ENCODE data around the gene ERLEC1.

ERLEC1 gene, protein sequence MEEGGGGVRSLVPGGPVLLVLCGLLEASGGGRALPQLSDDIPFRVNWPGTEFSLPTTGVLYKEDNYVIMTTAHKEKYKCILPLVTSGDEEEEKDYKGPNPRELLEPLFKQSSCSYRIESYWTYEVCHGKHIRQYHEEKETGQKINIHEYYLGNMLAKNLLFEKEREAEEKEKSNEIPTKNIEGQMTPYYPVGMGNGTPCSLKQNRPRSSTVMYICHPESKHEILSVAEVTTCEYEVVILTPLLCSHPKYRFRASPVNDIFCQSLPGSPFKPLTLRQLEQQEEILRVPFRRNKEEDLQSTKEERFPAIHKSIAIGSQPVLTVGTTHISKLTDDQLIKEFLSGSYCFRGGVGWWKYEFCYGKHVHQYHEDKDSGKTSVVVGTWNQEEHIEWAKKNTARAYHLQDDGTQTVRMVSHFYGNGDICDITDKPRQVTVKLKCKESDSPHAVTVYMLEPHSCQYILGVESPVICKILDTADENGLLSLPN

DNA sequence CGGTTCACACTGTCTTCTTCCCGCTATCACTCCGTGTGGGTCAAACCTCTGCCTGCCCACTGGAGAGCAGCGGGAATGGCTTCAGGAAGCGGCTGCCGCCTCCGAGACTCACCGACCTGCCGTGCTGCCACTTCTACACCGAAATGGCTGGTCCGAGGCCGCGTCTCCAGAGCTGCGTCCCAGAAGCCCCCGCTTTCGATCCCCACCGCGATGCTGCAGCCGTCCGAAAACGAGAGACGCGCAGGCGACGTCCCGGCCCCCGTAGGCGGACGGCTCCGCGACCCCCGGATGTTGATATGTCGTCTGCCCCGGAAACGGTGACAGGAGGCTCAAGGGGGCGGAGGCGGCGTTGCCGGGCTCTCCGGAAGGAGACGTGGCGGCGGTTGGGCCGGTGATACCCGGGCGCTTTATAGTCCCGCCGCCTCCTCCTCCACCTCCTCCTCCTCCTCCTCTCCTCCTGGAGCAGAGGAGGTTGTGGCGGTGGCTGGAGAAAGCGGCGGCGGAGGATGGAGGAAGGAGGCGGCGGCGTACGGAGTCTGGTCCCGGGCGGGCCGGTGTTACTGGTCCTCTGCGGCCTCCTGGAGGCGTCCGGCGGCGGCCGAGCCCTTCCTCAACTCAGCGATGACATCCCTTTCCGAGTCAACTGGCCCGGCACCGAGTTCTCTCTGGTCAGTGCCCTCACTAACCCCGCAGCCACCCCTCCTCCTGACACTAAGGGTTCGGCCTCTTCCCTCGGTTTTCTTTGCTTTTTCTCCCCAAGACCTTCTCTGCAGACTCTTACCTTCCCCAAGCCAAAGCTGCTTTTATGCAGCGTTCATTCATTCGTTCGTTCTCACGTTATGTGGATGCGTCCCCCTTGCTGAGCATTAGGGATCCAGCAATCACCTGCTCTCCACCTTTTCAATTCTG, at the start of gene ERLEC1, which contains the start of gene ASB3:
TSS of gene ERLEC1 (plus strand) at position 340 of the 909 bp plus-strand sequence. CDS start at position 507, 167 bp downstream.
TSS of gene ASB3 (minus strand) at position 249 of the 909 bp plus-strand sequence. CDS start 21,381 bp downstream, outside the sequence.
- H3K27me3 ChIP-seq (ENCODE audit: control insufficient read depth in 1 of 2, insufficient read depth in 2 of 2, low read length in 2 of 2): no peaks in the 10 kb centered on the region
- no peaks in the 10 kb centered on the region for H3K36me3 ChIP-seq (ENCODE audit: control insufficient read depth in 2 of 2, insufficient read depth in 2 of 2, low read length in 2 of 2)
- peak within 1 kb of the TSS; percentile 92 to 96 for H3K9ac ChIP-seq (ENCODE audit: low read length in 2 of 2)
- H3K4me3 ChIP-seq (ENCODE audit: low read length in 2 of 2): peak within 1 kb of the TSS; percentile 99
- peak within 1 kb of the TSS; percentile 76 for H3K27ac ChIP-seq (ENCODE audit: low read length)
- H3K4me1 ChIP-seq (ENCODE audit: control insufficient read depth, insufficient read depth, low read length): peaks cover 23% of the 10 kb centered on the region
- no peaks in the 10 kb centered on the region for H3K9me3 ChIP-seq (ENCODE audit: control insufficient read depth in 2 of 2, low read length in 2 of 2)

DNA sequence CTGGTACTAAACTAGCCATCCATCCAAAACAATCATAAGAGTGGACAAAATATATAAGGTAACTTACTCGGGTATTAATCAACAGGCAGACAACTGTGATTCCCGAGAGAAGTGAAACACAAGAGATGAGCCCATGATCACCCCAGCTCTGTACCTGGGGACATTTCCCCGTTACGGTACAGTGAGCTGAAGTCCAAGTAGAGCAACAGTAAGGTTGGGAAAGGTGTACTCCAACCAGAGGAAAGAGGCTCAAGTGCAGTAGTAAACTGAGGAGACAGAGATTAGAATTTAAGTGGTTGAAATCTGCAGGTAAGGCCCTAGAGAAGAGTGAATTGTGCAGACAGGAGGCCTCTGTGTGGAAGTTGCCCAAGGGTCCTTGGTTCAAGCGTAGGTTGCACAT, 49.8 kb upstream of the ERLEC1 start:
- Histone ChIP-seq H3K4me1 (ENCODE audit: control insufficient read depth, insufficient read depth, low read length) (no peaks in the 10 kb centered on the region), H3K9ac (ENCODE audit: low read length in 2 of 2) (no peak overlapping the region), H3K36me3 (ENCODE audit: control insufficient read depth in 2 of 2, insufficient read depth in 2 of 2, low read length in 2 of 2) (no peaks in the 10 kb centered on the region), H3K27me3 (ENCODE audit: control insufficient read depth in 1 of 2, insufficient read depth in 2 of 2, low read length in 2 of 2) (no peaks in the 10 kb centered on the region), H3K4me3 (ENCODE audit: low read length in 2 of 2) (no peak overlapping the region), H3K27ac (ENCODE audit: low read length) (no peak overlapping the region), H3K9me3 (ENCODE audit: control insufficient read depth in 2 of 2, low read length in 2 of 2) (no peaks in the 10 kb centered on the region)

DNA sequence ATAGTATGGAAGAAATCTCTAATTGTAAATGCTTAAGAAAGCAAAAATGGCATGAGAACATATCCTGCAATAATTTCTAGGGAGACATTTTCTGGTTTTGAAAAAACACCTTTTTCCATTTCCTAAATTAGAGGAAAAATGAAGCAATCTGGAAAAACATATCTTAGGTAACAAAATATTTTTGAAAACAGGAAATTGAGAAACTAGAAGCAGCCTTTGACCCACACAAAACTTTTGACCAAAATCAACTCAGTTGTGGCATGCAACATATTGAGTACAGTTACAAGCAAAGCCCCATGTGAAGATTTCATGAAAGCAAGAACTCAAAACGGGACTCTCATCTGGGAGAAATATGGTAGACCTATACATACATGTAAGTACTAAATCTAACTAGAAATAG, 47.8 kb upstream of the ERLEC1 start:
- H3K9me3 ChIP-seq (ENCODE audit: control insufficient read depth in 2 of 2, low read length in 2 of 2): no peaks in the 10 kb centered on the region
- no peaks in the 10 kb centered on the region for H3K4me1 ChIP-seq (ENCODE audit: control insufficient read depth, insufficient read depth, low read length)
- H3K27me3 ChIP-seq (ENCODE audit: control insufficient read depth in 1 of 2, insufficient read depth in 2 of 2, low read length in 2 of 2): no peaks in the 10 kb centered on the region
- H3K9ac ChIP-seq (ENCODE audit: low read length in 2 of 2): no peak overlapping the region
- H3K36me3 ChIP-seq (ENCODE audit: control insufficient read depth in 2 of 2, insufficient read depth in 2 of 2, low read length in 2 of 2): no peaks in the 10 kb centered on the region
- H3K4me3 ChIP-seq (ENCODE audit: low read length in 2 of 2): no peak overlapping the region
- no peak overlapping the region for H3K27ac ChIP-seq (ENCODE audit: low read length)

DNA sequence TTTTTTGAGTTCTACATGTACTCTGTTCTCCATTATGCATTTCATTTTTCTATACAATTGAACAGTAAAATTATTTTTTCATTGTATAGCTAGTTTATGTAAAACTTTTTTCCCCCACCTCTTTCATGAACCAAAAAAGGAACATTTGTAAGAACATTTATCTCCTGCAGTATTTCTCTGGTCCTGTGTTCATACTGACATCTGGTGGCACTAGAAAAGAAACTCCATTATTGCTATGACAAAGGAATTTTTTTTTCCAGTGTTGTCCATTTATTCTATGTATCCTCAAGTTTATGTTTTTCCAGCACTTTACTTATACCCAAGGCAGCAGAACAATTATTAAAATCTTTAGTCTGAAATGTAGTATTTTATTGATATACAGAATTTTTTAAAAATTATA, 46.7 kb upstream of the ERLEC1 start:
- no peak overlapping the region for H3K27ac ChIP-seq (ENCODE audit: low read length)
- no peaks in the 10 kb centered on the region for H3K9me3 ChIP-seq (ENCODE audit: control insufficient read depth in 2 of 2, low read length in 2 of 2)
- no peaks in the 10 kb centered on the region for H3K36me3 ChIP-seq (ENCODE audit: control insufficient read depth in 2 of 2, insufficient read depth in 2 of 2, low read length in 2 of 2)
- H3K4me1 ChIP-seq (ENCODE audit: control insufficient read depth, insufficient read depth, low read length): no peaks in the 10 kb centered on the region
- H3K27me3 ChIP-seq (ENCODE audit: control insufficient read depth in 1 of 2, insufficient read depth in 2 of 2, low read length in 2 of 2): no peaks in the 10 kb centered on the region
- H3K9ac ChIP-seq (ENCODE audit: low read length in 2 of 2): no peak overlapping the region
- no peak overlapping the region for H3K4me3 ChIP-seq (ENCODE audit: low read length in 2 of 2)

DNA sequence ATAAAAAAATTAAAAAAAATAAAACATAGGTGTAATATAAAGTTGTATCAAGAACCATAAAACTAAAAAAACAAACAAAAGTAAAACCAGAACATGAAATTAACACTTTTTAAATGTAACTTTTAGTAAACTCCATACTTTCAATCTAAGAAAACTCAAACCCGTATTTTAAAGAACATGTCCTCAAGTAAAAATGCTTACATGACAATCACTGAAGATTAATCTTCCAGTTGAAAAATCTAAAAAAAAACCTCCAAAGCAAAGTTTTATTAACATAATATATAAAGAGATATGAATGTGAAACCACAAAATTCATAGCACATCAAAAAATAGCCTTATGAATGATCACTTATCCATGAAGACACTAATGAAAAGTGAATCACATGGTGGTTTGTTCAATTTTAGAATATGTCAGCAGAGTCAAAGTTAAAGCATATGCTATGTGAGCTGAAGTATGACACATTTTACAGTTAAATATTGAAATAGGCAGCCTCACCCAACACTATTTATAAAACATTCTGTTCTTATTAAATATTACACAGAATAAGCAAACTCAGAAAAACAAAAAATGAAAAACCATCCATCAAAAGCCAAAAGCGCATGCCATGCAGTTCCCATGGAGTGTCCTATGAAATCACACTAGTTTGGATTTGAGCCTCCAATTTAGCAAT, 42.3 kb upstream of the ERLEC1 start:
- Histone ChIP-seq H3K9ac (ENCODE audit: low read length in 2 of 2) (no peak overlapping the region), H3K9me3 (ENCODE audit: control insufficient read depth in 2 of 2, low read length in 2 of 2) (no peaks in the 10 kb centered on the region), H3K27me3 (ENCODE audit: control insufficient read depth in 1 of 2, insufficient read depth in 2 of 2, low read length in 2 of 2) (no peaks in the 10 kb centered on the region), H3K4me3 (ENCODE audit: low read length in 2 of 2) (no peak overlapping the region), H3K36me3 (ENCODE audit: control insufficient read depth in 2 of 2, insufficient read depth in 2 of 2, low read length in 2 of 2) (peaks cover 0 to 2% of the 10 kb centered on the region in 2 donors), H3K4me1 (ENCODE audit: control insufficient read depth, insufficient read depth, low read length) (no peaks in the 10 kb centered on the region), H3K27ac (ENCODE audit: low read length) (no peak overlapping the region)

DNA sequence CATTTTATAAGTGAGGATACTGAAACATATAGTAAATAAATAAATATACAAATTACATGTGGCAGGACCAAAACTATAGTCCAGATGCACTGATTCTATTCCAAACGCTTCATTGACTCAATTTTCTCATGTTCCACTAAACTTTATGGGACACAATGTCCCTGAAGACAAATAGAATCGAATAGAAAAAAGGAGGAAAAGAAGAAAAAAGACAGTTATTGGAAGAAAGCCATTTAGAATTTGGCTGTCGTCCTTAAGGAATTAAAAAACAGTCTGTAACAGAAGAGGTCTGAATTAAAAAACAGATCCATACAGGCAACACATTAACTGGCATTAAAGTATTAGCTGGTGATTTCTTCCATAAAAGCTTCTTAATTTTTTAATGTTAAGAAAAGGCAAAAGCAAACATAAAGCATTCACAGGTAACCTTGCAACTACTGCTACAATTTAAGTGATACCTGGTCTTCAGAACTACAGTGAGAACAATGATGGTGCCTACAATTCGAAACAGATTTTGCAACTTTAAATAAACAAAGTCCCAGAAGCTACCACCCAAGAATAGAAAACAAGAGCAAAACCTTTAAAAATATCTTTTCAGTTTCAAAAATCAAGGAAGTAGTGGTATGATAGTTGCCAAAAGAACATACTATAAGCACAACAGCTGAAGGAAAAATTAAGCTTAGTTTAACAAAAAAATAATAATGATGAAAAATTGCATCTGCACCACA, 36.6 kb upstream of the ERLEC1 start:
- no peaks in the 10 kb centered on the region for H3K9me3 ChIP-seq (ENCODE audit: control insufficient read depth in 2 of 2, low read length in 2 of 2)
- no peaks in the 10 kb centered on the region for H3K4me1 ChIP-seq (ENCODE audit: control insufficient read depth, insufficient read depth, low read length)
- H3K36me3 ChIP-seq (ENCODE audit: control insufficient read depth in 2 of 2, insufficient read depth in 2 of 2, low read length in 2 of 2): peaks cover 0 to 2% of the 10 kb centered on the region in 2 donors
- no peak overlapping the region for H3K9ac ChIP-seq (ENCODE audit: low read length in 2 of 2)
- no peak overlapping the region for H3K4me3 ChIP-seq (ENCODE audit: low read length in 2 of 2)
- H3K27ac ChIP-seq (ENCODE audit: low read length): no peak overlapping the region
- H3K27me3 ChIP-seq (ENCODE audit: control insufficient read depth in 1 of 2, insufficient read depth in 2 of 2, low read length in 2 of 2): no peaks in the 10 kb centered on the region

DNA sequence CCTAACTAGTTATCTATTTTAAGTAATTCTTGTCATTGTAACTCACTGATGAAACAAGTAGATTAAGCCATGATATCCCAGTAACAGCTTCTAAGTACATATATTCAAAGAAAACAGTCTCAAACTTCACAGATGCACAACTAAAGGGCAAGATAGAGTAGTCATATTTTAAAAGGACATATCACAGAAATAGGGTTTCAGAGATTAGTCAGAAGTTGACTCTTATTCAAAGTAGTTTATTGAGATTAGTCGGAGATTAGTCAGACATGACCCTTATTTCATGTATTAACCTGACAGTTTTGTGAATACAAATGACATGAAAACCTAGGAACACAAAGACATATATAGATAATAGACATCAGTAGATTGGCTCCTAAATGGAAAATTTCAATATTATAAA, 35.1 kb upstream of the ERLEC1 start:
- Histone ChIP-seq H3K36me3 (ENCODE audit: control insufficient read depth in 2 of 2, insufficient read depth in 2 of 2, low read length in 2 of 2) (peaks cover 0 to 5% of the 10 kb centered on the region in 2 donors), H3K9ac (ENCODE audit: low read length in 2 of 2) (no peak overlapping the region), H3K27ac (ENCODE audit: low read length) (no peak overlapping the region), H3K4me3 (ENCODE audit: low read length in 2 of 2) (no peak overlapping the region), H3K27me3 (ENCODE audit: control insufficient read depth in 1 of 2, insufficient read depth in 2 of 2, low read length in 2 of 2) (no peaks in the 10 kb centered on the region), H3K9me3 (ENCODE audit: control insufficient read depth in 2 of 2, low read length in 2 of 2) (no peaks in the 10 kb centered on the region), H3K4me1 (ENCODE audit: control insufficient read depth, insufficient read depth, low read length) (no peaks in the 10 kb centered on the region)

DNA sequence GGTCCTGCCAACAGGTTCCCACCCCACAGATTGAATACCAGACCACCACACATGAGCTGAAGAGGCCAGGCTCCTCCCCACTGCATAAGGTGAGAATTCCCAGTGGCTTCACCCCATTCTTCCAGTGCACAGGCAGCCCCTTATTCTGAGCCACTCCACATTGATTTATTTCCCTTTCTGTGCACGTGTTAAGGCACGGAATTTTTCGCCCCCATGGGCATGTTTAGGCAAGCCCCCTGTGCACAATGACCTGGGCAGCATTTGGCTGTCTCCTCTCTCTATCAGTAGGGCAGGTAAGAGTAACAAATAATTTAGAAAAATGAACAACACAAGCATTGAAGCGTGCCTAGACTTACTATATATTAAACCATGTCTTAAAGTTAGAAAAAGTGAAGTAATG, 34.5 kb upstream of the ERLEC1 start:
- H3K4me1 ChIP-seq (ENCODE audit: control insufficient read depth, insufficient read depth, low read length): no peaks in the 10 kb centered on the region
- H3K9ac ChIP-seq (ENCODE audit: low read length in 2 of 2): no peak overlapping the region
- H3K4me3 ChIP-seq (ENCODE audit: low read length in 2 of 2): no peak overlapping the region
- peaks cover 4 to 5% of the 10 kb centered on the region in 2 donors for H3K36me3 ChIP-seq (ENCODE audit: control insufficient read depth in 2 of 2, insufficient read depth in 2 of 2, low read length in 2 of 2)
- H3K9me3 ChIP-seq (ENCODE audit: control insufficient read depth in 2 of 2, low read length in 2 of 2): no peaks in the 10 kb centered on the region
- no peak overlapping the region for H3K27ac ChIP-seq (ENCODE audit: low read length)
- no peaks in the 10 kb centered on the region for H3K27me3 ChIP-seq (ENCODE audit: control insufficient read depth in 1 of 2, insufficient read depth in 2 of 2, low read length in 2 of 2)

DNA sequence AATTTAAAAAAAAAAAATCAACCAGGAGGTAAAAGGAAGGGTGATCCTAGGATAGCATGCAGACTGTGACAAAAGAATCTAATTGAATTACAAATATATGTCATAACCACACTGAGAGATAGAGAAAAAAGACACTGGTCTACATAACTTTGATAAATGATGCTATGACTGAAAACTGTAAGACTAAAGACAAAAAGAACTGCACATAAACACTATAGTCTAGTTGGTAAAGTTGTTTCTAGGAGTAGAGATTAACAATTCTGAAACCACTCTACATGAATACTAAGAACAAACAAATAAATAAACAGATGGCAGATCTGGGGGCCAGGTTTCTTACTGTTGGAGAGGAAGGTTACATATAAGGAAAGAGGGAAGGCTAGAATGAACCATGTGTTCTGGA, 33.8 kb upstream of the ERLEC1 start:
- Histone ChIP-seq H3K36me3 (ENCODE audit: control insufficient read depth in 2 of 2, insufficient read depth in 2 of 2, low read length in 2 of 2) (peaks cover 3 to 6% of the 10 kb centered on the region in 2 donors), H3K4me3 (ENCODE audit: low read length in 2 of 2) (no peak overlapping the region), H3K27ac (ENCODE audit: low read length) (no peak overlapping the region), H3K4me1 (ENCODE audit: control insufficient read depth, insufficient read depth, low read length) (no peaks in the 10 kb centered on the region), H3K27me3 (ENCODE audit: control insufficient read depth in 1 of 2, insufficient read depth in 2 of 2, low read length in 2 of 2) (no peaks in the 10 kb centered on the region), H3K9ac (ENCODE audit: low read length in 2 of 2) (no peak overlapping the region), H3K9me3 (ENCODE audit: control insufficient read depth in 2 of 2, low read length in 2 of 2) (no peaks in the 10 kb centered on the region)

DNA sequence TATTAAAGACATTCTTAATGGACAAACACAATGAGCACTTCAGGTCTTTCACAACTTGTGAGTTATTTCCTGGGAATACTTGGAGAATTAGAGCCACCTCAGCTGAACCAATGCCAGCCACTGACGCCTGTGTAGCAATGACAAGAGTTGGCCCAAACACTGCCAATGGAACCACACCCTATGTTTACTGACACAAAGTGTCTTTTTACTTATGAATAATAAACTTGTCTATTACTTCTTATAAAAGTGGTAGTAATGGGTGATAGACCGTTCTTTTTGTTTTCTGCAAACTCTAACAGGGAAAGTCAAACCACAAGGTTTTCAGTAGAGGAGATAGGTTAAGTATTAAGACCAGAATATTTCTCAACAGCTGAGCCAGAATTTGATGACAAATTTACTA, 31.7 kb upstream of the ERLEC1 start:
- Histone ChIP-seq H3K9me3 (ENCODE audit: control insufficient read depth in 2 of 2, low read length in 2 of 2) (no peaks in the 10 kb centered on the region), H3K36me3 (ENCODE audit: control insufficient read depth in 2 of 2, insufficient read depth in 2 of 2, low read length in 2 of 2) (peaks cover 3 to 6% of the 10 kb centered on the region in 2 donors), H3K9ac (ENCODE audit: low read length in 2 of 2) (no peak overlapping the region), H3K27me3 (ENCODE audit: control insufficient read depth in 1 of 2, insufficient read depth in 2 of 2, low read length in 2 of 2) (no peaks in the 10 kb centered on the region), H3K4me1 (ENCODE audit: control insufficient read depth, insufficient read depth, low read length) (no peaks in the 10 kb centered on the region), H3K4me3 (ENCODE audit: low read length in 2 of 2) (no peak overlapping the region), H3K27ac (ENCODE audit: low read length) (no peak overlapping the region)

All from stomach smooth muscle (tissue), 2 donors.